Gastrocnemius medialis (tissue), 4 donors: Measurements from ENCODE around the gene HS3ST3A1.

Experiments used
- POLR2A ChIP-seq, 2 donors: fragments of 450-650 bp; IDR thresholded peaks; one replicate each; pipeline ENCODE4 v1.6.1; 2017; ENCODE audit warnings: antibody characterized with exemption in 2 of 2, mild to moderate bottlenecking in 2 of 2, moderate library complexity in 2 of 2
- TF ChIP-seq, protein P1 (sequence below), 5 experiments: fragments of 450-650 bp in 3 of 5; fragments of 200-600 bp in 2 of 5; sonication (generic) in 2 of 5; IDR thresholded peaks in 4 of 5; conservative IDR thresholded peaks in 1 of 5; 1 replicate in 4 of 5; 2 replicates in 1 of 5; pipeline ENCODE4 v1.5.1; 2016 to 2019; ENCODE audit warnings: antibody characterized with exemption in 5 of 5, mild to moderate bottlenecking in 3 of 5, moderate library complexity in 3 of 5

DNA sequence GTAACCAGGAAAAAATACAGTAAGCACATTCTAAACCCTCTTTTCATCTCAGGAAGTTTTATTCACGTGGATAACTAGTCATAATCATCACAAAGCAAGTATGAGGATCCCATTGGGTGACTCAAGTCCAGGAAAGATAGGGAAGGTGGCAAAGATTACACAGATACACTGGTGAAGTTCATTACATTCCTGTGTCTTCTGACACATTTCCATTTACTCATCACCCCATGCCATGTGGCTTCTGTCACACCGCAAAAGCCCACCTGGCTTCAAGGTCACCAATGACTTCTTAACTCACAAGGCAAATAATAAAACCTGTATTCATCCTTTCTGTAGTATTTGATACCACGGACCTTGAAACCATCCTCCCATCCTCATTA is 17.0 kb downstream of the HS3ST3A1 start:
- TF ChIP-seq, protein P1, sequence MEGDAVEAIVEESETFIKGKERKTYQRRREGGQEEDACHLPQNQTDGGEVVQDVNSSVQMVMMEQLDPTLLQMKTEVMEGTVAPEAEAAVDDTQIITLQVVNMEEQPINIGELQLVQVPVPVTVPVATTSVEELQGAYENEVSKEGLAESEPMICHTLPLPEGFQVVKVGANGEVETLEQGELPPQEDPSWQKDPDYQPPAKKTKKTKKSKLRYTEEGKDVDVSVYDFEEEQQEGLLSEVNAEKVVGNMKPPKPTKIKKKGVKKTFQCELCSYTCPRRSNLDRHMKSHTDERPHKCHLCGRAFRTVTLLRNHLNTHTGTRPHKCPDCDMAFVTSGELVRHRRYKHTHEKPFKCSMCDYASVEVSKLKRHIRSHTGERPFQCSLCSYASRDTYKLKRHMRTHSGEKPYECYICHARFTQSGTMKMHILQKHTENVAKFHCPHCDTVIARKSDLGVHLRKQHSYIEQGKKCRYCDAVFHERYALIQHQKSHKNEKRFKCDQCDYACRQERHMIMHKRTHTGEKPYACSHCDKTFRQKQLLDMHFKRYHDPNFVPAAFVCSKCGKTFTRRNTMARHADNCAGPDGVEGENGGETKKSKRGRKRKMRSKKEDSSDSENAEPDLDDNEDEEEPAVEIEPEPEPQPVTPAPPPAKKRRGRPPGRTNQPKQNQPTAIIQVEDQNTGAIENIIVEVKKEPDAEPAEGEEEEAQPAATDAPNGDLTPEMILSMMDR (IDR thresholded peaks at IDR 0.05 in 4 of 5, conservative IDR thresholded peaks at IDR 0.05 in 1 of 5) = no peak
- TF ChIP-seq POLR2A (IDR thresholded peaks at IDR 0.05) = no peak
